COR-L47 (cell line): ENCODE data around the gene BPGM.

Experiments used
- DNase-seq: peaks from one replicate; lab custom pipeline; 2025; lab: John Stamatoyannopoulos, UW

The BPGM gene

GRCh38 chr7:134720091-134720935 is 73.7 kb downstream of the BPGM start:
- DNase-seq = no peak

GRCh38 chr7:134721171-134721570 is 74.5 kb downstream of the BPGM start:
- no peak for DNase-seq

DNA sequence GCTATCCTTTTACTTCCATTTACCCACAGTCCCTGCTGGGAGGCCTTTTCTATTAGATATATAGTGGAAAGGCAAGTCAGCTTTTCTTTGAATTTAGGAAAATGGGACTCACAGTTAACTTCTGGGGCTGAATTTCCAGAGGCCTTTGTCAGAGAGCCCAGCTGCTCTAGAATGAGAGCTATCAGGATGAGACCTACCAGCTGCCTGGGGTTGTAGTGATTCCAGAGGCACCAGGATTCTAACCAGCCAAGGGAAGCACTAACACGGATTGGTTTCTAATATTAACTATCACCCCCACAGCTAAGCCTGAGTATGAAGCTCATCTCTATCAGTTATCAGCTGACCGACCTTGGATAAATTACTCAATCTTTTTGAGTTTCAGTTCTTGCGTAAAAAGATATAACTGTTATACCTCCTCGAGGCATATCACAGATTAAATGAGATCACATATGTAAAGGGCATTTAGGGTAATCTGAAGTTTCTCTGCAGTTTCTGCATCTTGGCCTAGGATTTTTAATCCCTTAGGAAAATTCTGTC is 76.2 kb downstream of the BPGM start:
- DNase-seq = no peak

- no peak for DNase-seq
Observed at GRCh38 chr7:134723892-134724291, 77.2 kb downstream of the BPGM start.

GRCh38 chr7:134724606-134725005 is 78.0 kb downstream of the BPGM start:
- peak; percentile 7 for DNase-seq

GRCh38 chr7:134726581-134726980 is 79.9 kb downstream of the BPGM start:
- no peak for DNase-seq

- no peak for DNase-seq
Observed at GRCh38 chr7:134727711-134728110, 81.1 kb downstream of the BPGM start.
